GM19372 (cell line): ENCODE measurements around the gene MEF2D.

Experiments
- ATAC-seq: cut with Tn5 transposase; IDR thresholded peaks from one replicate; pipeline ENCODE4 v1.9.1; 2021; ENCODE audit warnings: mild to moderate bottlenecking, low read depth, moderate library complexity; ENCODE audit not compliant: unreplicated experiment

Gene MEF2D

DNA sequence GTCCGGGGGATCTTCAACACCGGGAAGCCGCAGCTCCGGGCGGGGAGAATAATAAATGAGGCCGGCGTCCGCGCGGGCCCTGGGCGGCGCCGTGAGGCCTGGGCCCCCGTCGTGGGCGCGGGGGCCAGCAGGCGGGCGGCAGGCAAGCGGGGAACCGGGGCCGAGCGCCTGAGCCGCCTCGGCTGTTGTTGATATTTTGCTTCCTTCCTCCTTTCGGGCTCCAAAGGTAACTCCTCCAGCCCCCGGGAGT, at the start of gene MEF2D:
TSS of gene MEF2D (minus strand) at position 233 of the 250 bp plus-strand sequence. CDS start 17,483 bp downstream, outside the sequence.
- peak; percentile 0 for ATAC-seq

DNA sequence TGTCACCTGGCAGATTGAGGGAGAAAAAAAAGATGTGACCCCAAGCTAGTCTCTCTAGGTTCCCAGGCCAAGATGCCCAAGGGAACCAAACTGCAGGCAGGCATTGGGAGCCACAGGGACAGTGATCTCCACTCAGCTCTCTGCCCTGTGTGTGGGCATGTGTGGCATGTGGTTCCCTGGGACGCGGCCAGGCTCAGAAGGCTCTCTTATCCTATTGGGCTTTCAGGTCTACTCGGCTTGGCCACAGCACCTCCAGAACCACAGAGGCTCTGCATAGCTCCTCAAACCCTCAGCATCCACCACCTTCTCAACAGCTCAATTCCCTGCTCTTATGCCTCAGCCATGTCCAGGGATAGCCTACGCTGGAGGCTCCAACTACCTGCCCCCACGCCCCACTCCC, 49.8 kb upstream of the MEF2D start:
- no peak for ATAC-seq

DNA sequence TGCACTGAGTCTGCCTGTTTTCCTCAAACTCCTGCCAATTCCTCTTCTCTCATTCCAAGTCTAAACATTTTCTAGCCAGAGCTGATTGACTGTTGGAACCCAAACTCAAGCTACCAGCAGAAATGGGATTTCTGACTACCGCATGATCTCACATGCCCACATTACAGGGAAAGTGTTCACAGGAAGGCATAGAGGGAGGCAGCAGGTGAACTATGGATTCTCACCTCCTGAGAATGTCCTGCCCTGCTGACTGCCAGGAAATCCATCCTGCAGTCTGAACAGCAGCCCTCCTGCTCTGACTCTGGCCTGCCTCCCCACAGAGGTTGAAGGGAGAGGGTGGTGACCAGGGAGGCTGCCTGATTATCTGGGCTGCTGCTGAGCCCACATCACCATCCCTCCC, 49.3 kb upstream of the MEF2D start:
- ATAC-seq = no peak

DNA sequence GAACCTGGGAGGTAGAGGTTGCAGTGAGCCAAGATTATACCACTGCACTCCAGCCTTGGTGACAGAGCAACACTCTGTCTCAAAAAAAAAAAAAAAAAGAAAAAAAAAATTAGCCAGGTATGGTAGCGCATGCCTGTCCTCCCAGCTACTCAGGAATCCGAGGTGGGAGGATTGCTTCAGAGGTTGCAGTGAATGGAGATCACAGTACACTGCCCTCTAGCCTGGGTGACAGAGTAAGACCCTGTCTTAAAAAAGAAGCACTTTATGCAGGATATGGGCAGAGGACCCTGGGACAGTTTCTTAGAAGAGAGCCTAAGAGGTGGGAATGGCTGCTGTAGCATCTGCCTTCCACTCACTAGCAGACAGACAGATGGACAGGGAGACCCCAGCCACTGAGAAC, 48.8 kb upstream of the MEF2D start:
- no peak for ATAC-seq

DNA sequence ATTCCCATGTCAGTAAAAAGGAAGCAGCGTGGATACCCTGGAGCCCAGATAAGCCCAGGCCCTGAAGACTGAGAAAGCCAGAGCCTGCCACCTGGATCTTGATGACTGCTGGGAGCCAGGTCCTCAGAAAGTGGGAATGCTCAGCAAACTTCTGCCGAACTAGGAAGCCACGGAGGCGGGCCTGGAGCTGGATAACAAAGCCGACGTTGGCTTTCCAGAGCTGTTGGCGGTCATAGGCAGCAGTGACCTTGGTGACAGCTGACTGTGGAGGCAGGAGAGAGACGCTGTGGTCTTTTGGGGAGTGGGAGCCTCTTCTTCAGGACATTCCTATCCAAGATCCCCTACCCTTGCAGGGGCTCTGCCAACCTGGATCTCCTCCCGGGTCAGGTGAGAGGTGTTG, 47.4 kb upstream of the MEF2D start:
- no peak for ATAC-seq

DNA sequence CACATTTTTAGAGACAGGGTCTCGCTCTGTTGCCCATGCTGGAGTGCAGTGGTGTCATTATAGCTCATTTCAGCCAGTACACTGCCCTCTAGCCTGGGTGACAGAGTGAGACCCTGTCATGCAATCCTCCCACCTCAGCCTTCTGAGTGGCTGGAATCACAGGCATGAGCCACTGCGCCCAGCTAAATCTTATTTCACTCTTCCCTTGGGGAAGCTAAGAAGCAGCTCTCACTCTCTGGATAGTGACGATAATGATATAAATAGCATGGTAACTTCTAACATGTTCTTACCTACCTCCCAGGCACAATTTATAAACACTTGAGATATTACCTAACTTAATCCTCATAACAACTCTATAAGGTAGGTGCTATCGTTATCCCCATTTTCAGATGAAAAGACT, 46.9 kb upstream of the MEF2D start:
- ATAC-seq = no peak

DNA sequence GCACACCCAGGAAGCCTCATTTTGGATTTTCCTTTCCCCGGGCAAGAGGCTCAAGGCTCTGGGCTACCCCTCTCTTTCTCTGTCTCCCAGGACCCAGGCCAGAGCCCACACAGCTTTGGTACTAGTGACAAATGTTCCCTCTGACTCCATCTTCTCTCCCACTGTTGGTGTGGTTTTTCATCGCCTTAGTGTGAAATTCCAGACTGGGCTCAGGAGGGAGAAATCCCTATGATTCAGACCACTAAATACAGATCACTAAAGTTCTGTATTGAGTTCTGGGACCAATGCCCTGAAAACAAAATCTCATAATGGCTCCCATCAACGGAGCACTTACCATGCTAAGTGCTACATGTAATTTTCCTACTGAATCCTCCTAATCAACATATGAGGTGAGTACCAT, 45.7 kb upstream of the MEF2D start:
- ATAC-seq = no peak

DNA sequence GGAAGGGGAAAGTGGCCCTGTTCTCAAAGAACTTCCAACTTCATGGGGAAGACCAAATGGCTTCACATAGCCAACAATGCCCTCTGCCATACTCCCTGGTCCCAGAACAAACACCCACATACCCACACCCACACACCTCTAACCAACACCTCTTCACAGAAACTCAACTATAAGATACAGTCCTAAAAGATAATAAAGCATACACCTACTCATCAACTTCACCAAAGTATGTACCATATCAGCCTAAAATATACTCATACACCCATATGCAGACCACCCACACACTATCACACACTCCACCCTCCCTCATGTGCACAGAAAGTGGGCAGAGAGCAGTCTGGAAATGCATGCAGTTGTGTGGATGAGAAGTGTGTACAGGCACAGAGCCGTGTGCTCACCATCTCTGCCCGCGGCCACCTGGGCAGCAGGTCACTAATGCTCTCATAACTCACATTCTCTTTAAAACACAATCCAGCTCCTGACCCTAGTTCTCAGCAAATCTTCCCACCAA, 44.1 kb upstream of the MEF2D start:
- ATAC-seq = no peak

DNA sequence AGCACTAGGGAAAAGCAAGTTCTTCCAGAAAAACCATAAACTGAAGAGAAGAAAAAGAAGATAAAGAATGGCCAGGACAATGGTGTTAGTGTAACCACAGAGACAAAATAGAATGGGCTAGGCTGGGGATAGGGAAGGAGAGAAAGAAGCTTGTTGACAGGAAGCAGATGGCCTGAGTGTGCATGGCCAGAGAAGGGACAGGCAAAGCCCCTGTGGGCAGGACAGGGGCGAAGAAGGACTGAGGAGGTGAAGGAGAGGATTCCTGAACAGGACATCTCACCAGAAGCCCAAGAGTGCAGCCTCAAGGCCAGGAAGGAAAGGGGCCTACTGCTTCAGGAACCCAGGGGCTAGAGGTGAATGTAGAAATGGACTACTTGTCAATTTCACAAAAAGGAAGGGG, 42.5 kb upstream of the MEF2D start:
- no peak for ATAC-seq

DNA sequence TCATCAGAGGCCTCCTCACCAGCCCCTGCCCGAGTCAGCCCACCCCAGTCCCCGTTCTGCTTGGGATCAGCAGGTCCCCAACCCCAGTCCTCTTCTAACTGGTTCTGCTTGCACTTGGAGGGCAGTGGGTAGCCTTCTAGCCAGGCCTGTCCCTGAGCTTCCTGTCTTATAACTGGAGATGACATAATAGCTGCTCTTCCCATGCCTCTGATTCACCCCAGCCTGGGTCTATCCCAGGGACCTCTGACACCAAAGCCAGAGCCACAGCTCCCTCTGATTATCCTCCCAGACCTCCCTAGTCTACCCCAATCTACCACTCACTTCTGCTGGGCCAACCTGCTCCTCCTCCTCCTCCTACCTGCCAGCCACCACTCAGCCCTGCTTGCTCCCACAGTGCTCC, 40.4 kb upstream of the MEF2D start:
- no peak for ATAC-seq

DNA sequence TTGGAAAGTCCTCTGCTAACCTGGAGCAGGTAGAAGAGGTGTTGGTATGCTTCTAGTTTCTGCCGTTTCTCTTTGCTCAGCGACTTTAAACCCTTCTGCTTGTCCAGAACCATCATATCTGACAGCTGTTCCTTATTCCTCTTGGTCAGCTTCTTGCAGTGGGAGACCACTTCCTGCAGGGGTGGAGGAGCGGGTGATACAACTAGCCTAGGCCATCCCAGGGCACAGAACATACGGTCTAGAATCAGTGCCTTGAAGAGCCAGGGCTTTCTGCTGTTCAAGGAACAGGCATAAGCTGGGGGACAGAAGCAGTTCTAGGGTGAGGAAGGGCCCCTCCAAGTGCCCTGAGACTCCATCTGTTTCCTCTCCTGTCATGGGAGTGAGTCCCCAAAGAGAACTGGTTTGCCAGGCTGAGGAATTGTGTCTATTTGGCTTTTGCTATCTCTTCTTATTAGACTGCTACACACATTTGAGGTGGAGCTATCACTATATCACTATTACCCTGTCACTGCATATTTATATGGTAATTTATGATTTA, 39.3 kb upstream of the MEF2D start:
- no peak for ATAC-seq

DNA sequence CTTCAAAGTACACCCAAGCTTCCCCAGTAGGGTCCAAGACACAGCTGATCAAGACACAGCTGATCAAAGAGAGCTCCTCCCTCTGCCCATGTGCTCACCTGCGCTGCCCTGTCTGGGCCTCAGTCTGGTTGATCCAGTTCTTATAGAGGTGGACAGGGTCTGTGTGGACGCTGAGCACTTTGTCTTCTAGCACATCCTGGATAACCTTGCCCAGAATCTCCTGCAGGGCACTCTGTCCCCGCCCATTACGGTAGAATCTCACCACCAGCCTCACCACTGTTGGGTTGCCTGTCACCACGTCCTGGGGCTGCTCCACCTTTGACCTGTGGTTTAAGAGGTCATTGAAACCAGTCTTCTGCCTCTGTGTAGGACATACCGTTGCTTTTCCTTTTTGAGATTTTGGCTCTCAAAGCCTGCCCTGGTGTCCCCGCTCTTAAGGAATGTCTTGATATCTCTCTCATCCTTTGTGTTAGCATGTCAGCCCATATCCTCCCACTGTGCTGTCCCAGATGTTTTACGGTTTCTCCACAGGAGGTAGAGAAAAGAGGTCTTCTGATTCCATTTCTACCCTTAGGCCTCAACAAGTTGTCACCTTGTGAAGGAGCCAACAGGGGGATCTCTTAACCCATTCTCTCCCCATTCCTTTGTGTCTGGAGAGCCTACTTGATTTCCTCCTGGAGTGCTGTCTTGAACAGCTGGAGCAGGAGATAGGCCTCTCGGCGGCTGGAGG, 38.3 kb upstream of the MEF2D start:
- no peak for ATAC-seq

DNA sequence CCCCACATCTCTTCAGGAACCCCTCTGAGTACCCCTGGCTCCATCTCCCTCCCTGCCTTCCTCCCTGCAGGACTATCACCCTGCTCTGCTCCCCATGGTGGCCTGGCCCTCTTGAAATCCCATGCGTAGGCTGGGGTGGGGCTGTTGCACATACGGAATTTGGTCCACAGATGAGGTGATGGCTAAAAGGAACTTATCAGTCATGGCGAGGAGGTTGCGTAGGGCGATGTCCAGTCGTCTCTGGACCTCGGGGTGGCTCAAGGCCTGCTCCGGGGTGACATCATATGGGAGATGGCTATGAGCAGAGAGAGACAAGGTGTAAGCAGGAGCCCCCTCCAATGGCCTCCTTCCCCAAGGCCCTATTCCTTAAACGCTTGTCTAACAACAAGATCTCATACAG, 36.5 kb upstream of the MEF2D start:
- ATAC-seq = no peak

DNA sequence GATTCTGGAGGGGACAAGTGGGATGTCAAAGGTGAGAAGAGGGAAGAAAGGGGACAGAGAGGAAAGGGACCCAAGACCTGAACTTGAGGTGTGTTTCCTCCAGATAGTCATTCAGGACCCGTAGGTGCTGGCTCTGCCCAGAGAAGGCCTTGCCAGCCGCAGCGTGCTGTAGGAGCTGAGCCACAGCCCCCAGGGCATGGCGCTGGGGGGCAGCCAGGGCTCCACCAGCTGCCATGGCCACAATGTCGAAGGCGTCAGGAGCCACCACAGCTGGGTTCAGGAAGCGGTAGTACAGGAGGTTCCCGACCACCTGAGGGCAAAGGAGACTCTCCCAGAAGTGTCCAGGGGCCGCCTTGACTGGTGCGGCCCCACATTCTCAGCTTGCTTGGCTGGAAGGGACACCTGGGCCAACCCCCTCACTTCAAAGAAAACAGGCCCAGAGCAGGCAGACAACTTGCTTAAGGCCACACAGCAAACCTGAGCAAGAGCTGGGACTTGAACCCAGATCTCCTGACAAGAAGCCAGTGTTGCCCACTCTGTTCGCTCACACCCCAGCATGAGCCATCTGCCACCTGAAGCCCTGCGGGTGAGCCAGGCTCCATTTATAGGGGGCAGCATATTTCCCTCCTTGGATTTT, 34.0 kb upstream of the MEF2D start:
- no peak for ATAC-seq

DNA sequence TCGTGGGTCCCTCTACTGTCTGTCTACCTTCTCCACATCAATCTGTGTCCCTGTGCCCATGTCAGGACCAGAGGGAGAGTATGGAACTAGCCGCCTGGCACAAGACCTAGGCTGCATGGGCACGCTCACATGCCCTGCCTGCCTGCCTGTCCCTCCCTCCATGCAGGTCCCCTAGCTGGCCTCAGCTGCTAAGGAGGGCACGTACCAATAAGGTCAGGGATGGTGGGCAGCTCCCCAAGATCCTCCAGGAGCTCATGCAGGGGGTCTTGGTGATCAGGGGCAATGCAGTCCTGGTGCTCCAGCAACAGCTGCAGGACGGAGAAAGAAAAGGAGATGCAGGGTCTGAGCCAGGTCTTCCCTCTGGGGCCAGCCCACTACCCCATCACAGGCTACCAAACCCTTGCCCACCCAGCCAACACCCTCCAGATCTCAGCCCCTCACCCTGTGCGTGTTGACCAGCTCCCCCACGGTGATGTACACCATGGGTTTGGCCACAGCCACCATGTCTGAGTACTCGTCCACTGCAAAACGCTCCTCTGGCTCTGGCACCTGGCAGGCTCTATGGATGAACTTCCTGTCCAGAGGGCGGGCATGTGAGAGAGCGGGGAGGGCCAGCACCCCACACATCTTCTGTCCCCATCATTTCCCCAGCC, 33.1 kb upstream of the MEF2D start:
- no peak for ATAC-seq

DNA sequence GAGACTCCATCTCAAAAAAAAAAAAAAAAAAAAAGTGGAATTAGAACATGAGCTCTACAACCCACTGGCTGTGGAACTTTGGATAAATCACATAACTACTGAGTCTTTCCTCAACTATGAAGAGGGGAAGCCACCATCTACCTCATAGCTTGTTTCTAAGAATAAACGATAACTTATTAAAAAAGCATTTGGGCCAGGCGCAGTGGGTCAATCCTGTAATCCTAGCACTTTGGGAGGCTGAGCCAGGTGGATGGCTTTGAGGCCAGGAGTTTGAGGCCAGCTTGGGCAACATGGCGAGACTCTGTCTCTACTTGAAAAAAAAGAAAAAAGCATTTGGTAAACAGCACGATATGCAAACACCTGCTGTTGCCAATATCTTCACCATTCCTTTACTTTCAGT, 31.8 kb upstream of the MEF2D start:
- ATAC-seq = no peak

DNA sequence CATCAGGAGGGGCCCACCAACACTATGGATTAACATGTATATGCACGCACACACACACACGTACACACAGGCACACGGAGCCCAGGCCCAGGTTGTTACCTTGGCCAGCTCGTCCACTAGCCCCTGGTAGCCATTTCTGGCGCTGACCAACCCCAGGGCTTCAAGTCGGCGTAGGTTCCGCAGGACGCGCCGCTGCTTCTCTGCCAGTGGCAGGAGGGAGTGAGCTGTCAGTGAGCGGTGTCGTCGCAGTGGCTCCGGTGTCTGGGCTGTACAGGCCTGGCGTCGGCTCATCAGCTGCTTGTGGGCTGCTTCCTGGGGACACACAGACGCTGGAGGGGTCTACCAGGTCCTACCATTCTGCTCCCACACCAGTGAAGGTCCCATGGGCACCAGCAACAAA, 29.4 kb upstream of the MEF2D start:
- ATAC-seq = no peak

DNA sequence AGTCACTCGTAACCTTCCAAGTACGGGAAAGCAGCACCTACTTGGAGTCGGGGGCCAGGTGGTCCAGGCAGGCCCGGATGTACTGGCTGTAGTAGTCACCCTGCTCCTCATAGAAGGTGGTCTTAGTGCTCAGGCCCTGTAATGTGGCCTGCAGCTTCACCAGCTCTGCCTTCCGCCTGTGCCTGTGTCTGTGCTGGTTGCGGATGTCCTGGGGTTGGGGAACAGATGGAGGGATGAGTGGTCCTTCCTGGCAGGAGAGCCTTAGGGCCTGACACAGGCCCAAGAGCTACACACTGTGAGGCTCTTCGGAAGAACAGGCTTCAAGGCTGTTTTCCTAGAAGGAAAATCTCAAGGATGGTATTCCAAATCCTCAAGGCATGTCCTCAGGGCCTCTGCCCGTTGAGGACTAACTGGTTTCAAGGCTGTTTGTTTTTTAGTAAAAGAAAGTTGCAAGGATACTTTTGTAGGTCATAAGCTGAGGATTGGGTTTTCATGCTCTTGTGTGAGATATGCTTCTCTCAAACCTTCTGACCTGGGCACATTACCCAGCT, 28.4 kb upstream of the MEF2D start:
- ATAC-seq = no peak

DNA sequence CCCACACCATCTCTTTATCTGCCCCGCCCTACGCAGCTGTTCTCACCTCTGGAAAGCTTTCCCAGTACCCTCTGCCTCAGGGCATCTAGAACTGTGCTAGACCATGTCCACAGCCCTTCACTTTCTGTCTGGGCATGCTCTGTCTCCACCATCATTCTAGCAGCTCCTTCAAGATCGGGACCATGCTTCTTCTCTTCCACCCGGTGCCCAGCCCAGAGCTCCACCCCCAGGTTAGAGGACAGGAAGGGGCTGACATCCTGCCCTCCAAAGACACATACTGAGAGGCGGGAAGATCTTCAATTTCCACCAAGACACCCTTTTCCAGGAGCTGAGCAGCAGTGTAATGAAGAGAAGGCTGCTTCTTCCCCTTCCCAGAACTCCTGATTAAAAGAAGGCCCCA, 27.7 kb upstream of the MEF2D start:
- ATAC-seq = no peak

DNA sequence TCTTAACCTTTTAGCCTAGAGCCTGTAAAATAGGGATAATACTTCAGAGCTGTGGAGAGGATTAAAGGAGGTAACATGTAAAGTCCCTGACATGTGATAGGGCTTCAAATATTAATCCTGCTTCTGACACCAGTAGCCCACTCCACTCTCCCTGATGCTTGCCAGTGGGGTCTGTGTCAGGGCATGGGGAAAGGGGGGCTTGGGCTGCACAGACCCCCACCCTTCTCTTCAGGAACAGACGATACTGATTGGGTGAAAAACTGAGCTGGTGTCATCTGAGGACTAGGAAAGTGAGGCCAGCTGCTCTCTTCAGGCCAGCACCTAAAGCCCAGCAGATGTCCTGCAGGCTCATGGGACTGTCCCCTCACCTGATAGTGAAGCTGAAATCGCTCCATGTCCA, 27.0 kb upstream of the MEF2D start:
- ATAC-seq = no peak

DNA sequence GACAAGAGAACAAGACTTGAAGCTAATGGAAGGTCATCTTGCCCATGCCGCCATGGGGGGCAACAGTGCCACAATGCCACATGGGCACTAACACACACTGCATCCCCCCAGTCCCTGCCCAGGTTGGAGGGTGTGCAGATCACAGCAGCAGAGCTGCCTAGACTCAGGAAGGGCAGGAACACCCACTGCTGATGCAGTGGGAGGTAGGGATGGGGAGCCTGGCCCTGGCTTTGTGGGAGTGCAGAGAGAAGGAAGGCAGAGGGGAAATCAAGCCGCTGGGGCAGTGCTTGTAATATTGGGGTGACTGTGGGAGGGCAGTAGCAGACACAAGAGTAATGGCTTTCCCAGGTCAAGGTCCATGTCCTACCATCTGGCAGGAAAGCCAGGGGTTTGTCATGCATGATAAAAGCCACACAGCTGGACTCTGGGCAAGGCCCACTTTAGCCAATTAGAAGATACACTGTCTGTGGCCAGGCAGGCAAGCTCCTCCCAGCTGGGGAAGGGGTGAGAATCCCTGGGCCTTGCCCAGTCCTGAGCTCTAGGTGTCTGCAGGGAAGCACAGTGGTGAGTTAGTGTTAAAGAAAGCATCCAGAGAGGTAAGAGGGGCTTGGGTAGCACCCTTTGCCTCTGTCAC, 25.4 kb upstream of the MEF2D start:
- ATAC-seq = no peak
